Upper lobe of left lung (tissue), 4 donors: ENCODE results near the gene ZNF445.

Experiments used
- CTCF ChIP-seq, 6 experiments: fragments of 450-650 bp in 4 of 6; fragments of 200-600 bp in 2 of 6; sonication (generic) in 2 of 6; IDR thresholded peaks; one replicate each; pipeline ENCODE4 v1.5.1; 2016 to 2019; ENCODE audit warnings: antibody characterized with exemption in 6 of 6
- POLR2AphosphoS5 ChIP-seq, 2 donors: sonication (generic); formaldehyde crosslinking; IDR thresholded peaks; one replicate each; pipeline ENCODE4 v1.5.1; 2017; ENCODE audit warnings: antibody characterized with exemption in 2 of 2

- TF ChIP-seq CTCF (IDR thresholded peaks at IDR 0.05): no peak
- no peak for TF ChIP-seq POLR2AphosphoS5 (IDR thresholded peaks at IDR 0.05)
Measured at GRCh38 chr3:44428910-44429309, 48.6 kb downstream of the ZNF445 start.
